ENCODE measurements around the gene ANXA11.
"Not testable (repeated sequence)": the region's sequence is repeated elsewhere in the genome, so short reads cannot be mapped to it uniquely, and the experiment has no call there.

Gene ANXA11

DNA sequence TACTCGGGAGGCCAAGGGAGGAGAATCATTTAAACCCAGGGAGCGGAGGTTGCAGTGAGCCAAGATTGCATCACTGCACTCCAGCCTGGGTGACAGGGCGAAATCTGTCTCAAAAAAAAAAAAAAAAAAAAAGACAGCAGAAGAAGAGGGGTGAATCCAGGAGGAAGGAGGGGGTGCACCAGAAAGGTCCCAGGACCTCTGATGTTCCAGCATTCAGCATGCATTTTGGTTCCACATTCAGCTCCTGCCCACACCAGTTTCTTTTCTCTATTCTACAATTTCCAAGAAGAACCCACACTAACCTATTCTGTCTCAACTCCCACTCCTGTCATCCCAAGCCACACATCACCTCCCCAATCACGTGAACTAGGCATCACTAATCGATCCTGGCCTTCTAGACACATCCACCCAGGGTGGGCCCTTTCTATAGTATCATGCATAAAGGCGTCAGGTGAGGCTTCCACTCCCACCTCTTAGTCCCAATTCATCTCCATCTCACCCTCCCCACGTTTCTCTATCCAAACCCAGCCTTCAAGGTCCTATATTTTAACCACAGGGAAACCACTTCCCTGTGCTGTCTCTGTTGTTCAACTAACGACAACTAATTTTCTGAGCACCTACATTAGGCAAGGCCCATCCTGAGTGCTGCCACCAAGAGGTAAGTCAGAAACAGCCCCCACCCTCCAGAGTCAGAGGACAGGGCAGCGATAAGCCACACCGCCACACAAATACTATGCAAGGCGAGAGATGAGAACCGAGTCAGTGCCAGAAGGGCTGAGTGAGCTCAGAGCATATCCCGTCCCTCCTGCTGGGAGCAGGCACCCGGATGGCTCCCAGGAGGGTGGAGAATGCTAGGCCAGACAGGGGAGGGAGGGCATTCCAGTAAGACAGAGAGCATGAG, 2.2 kb downstream of the ANXA11 start:
- H3K4me2 ChIP-seq (ENCODE audit: insufficient read depth, low read length), result peak overlapping the region; percentile 99
- H3K4me1 ChIP-seq (ENCODE audit: insufficient read depth, low read length), result peaks cover 33% of the 10 kb centered on the region
- DNase-seq (peak; percentile 32), ATAC-seq (ENCODE audit: insufficient read depth, low read depth) (no peak)
- no peaks in the 10 kb centered on the region; the same call in 1 of the 2 replicates for H3K36me3 ChIP-seq (ENCODE audit: insufficient read depth, low read length)
- peaks cover 33% of the 10 kb centered on the region for H4K20me1 ChIP-seq (ENCODE audit: insufficient read depth, low read length)
- H3K79me2 ChIP-seq (ENCODE audit: insufficient read depth, low read length), result peaks cover 67% of the 10 kb centered on the region
- no peaks in the 10 kb centered on the region for H3K9me3 ChIP-seq (ENCODE audit: insufficient read depth, low read length, severe bottlenecking)
- H3K9ac ChIP-seq (ENCODE audit: low read depth, low read length), result no peak overlapping the region; the same call in 1 of the 2 replicates
- no peaks in the 10 kb centered on the region for H3K27me3 ChIP-seq (ENCODE audit: insufficient read depth, low read length, poor library complexity)
- TF ChIP-seq CTCF (IDR thresholded peaks at IDR 0.05; ENCODE audit: borderline replicate concordance, extremely low read depth, low read length, poor library complexity, severe bottlenecking), result peak; percentile 53
- no peak for TF ChIP-seq EZH2 (IDR thresholded peaks at IDR 0.05; ENCODE audit: borderline replicate concordance, low read depth, low read length, severe bottlenecking)
- H3K4me3 ChIP-seq (ENCODE audit: low read depth in 1 of 2, low read length in 2 of 2), result peak overlapping the region in 1 of 2 experiments; percentile 87; a peak in 2 of 4 replicates
- H2AFZ ChIP-seq (ENCODE audit: low read depth, low read length), result no peak overlapping the region
- no peak overlapping the region for H3K27ac ChIP-seq (ENCODE audit: low read length)

- not testable (repeated sequence) for H3K4me3 ChIP-seq (ENCODE audit: low read depth in 1 of 2, low read length in 2 of 2); ATAC-seq (ENCODE audit: insufficient read depth, low read depth); H2AFZ ChIP-seq (ENCODE audit: low read depth, low read length); H3K27ac ChIP-seq (ENCODE audit: low read length); H3K36me3 ChIP-seq (ENCODE audit: insufficient read depth, low read length); H3K9me3 ChIP-seq (ENCODE audit: insufficient read depth, low read length, severe bottlenecking); H3K27me3 ChIP-seq (ENCODE audit: insufficient read depth, low read length, poor library complexity); H3K4me2 ChIP-seq (ENCODE audit: insufficient read depth, low read length); H3K9ac ChIP-seq (ENCODE audit: low read depth, low read length); DNase-seq
- H3K79me2 ChIP-seq (ENCODE audit: insufficient read depth, low read length), result peaks cover 71% of the 10 kb centered on the region
- peaks cover 33% of the 10 kb centered on the region for H3K4me1 ChIP-seq (ENCODE audit: insufficient read depth, low read length)
- peaks cover 38% of the 10 kb centered on the region for H4K20me1 ChIP-seq (ENCODE audit: insufficient read depth, low read length)
Observed at GRCh38 chr10:80202530-80202929, 2.8 kb downstream of the ANXA11 start.

GRCh38 chr10:80201608-80202141, 3.7 kb downstream of the ANXA11 start:
- TF ChIP-seq CTCF (IDR thresholded peaks at IDR 0.05; ENCODE audit: borderline replicate concordance, extremely low read depth, low read length, poor library complexity, severe bottlenecking) (no peak), EZH2 (IDR thresholded peaks at IDR 0.05; ENCODE audit: borderline replicate concordance, low read depth, low read length, severe bottlenecking) (no peak)
- Histone ChIP-seq H2AFZ (ENCODE audit: low read depth, low read length) (no peak overlapping the region), H3K36me3 (ENCODE audit: insufficient read depth, low read length) (no peaks in the 10 kb centered on the region; the same call in 1 of the 2 replicates), H3K4me3 (ENCODE audit: low read depth in 1 of 2, low read length in 2 of 2) (no peak overlapping the region), H3K9ac (ENCODE audit: low read depth, low read length) (no peak overlapping the region), H3K9me3 (ENCODE audit: insufficient read depth, low read length, severe bottlenecking) (no peaks in the 10 kb centered on the region), H3K4me1 (ENCODE audit: insufficient read depth, low read length) (peaks cover 33% of the 10 kb centered on the region), H3K4me2 (ENCODE audit: insufficient read depth, low read length) (no peak overlapping the region), H3K79me2 (ENCODE audit: insufficient read depth, low read length) (peaks cover 79% of the 10 kb centered on the region), H4K20me1 (ENCODE audit: insufficient read depth, low read length) (peaks cover 45% of the 10 kb centered on the region), H3K27ac (ENCODE audit: low read length) (no peak overlapping the region), H3K27me3 (ENCODE audit: insufficient read depth, low read length, poor library complexity) (no peaks in the 10 kb centered on the region)
- ATAC-seq (ENCODE audit: insufficient read depth, low read depth) (no peak), DNase-seq (no peak)

DNA sequence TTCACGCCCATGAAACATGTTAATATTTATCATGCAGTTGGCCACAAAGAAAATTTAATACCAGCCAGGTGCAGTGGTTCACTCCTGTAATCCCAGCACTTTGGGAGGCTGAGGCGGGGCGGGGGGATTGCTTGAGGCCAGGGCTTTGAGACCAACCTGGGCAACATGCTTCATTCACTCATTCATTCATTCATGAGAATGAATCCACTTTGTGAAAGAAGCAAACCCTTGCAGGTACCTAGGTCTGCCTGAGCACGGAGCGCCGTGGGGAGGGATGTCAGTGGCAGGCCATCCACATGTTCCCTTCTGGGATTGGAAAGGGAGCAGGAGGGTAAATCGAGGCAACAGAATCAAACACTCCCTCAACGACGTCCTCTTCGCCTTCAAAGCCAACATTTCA, 4.7 kb downstream of the ANXA11 start:
- DNase-seq, result no peak
- Histone ChIP-seq H3K27me3 (ENCODE audit: insufficient read depth, low read length, poor library complexity) (no peaks in the 10 kb centered on the region), H3K27ac (ENCODE audit: low read length) (no peak overlapping the region), H3K36me3 (ENCODE audit: insufficient read depth, low read length) (no peaks in the 10 kb centered on the region; the same call in 1 of the 2 replicates), H3K9me3 (ENCODE audit: insufficient read depth, low read length, severe bottlenecking) (no peaks in the 10 kb centered on the region), H3K4me3 (ENCODE audit: low read depth in 1 of 2, low read length in 2 of 2) (no peak overlapping the region), H2AFZ (ENCODE audit: low read depth, low read length) (no peak overlapping the region), H3K79me2 (ENCODE audit: insufficient read depth, low read length) (peaks cover 87% of the 10 kb centered on the region), H4K20me1 (ENCODE audit: insufficient read depth, low read length) (peaks cover 52% of the 10 kb centered on the region), H3K9ac (ENCODE audit: low read depth, low read length) (no peak overlapping the region), H3K4me1 (ENCODE audit: insufficient read depth, low read length) (peaks cover 24% of the 10 kb centered on the region), H3K4me2 (ENCODE audit: insufficient read depth, low read length) (no peak overlapping the region)
- no peak for TF ChIP-seq CTCF (IDR thresholded peaks at IDR 0.05; ENCODE audit: borderline replicate concordance, extremely low read depth, low read length, poor library complexity, severe bottlenecking)
- no peak for TF ChIP-seq EZH2 (IDR thresholded peaks at IDR 0.05; ENCODE audit: borderline replicate concordance, low read depth, low read length, severe bottlenecking)
- ATAC-seq (ENCODE audit: insufficient read depth, low read depth), result no peak

Measured in DND-41 (cell line).